ENCODE measurements around the gene SHF. TPM values are rescaled to one million over a fixed set of nuclear protein-coding genes. Genes with fewer than 3 reads are reported as not detected.

Gene SHF
- total and polyA plus RNA-seq, 2 donors (not counting 1 experiment from before 2014, with no cell fraction given) = 1.6 to 15.4 TPM

DNA sequence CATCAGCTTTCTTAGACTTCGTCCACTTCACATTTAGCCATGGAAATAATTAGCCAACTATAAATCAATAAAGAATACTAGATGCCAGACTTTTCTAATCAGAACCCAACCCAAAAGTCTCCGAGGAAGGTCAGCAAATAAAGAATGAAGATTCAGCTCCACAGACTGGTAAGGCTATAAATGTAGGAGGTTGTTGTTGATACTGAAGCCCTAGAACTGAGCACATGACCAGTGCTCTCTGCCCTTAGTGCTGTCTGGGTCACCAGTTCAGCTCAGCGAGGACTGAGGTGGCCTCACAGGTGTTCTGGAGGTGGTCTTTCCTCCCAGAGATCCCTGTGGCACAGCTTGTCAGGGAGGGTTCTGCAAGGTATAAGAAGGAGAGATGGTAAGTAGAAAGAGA, 43.4 kb upstream of the SHF start:
- H3K4me2 ChIP-seq (replicated peaks; ENCODE audit: low read depth, low read length, poor library complexity, severe bottlenecking) = no peak overlapping the region
- ATAC-seq (ENCODE audit: low read depth) (no peak), DNase-seq (no peak)
- 90% methylated on average over 1 of the region's 3 CpGs for WGBS (ENCODE audit: insufficient coverage)
- peaks cover 0 to 23% (median 13%) of the 10 kb centered on the region in 3 donors for H3K9me3 ChIP-seq (ENCODE audit: control extremely low read depth in 1 of 3, control insufficient read depth in 2 of 3, insufficient read depth in 1 of 3, low read length in 2 of 3)
- intact Hi-C loops (cut with micrococcal nuclease) = no loop called here
- no peak overlapping the region for H3K4me3 Mint-ChIP-seq
- ChIA-PET CTCF (interaction anchor here (1.3 to 1.5 kb wide), 2 partner anchors 18 to 26 kb away, joined by 3 read pairs; no protein-coding TSS in a partner anchor), POLR2A (no interaction called here)
- no peak overlapping the region for H2AFZ ChIP-seq (ENCODE audit: insufficient read depth, low read depth, low read length, poor library complexity, severe bottlenecking)
- TF ChIP-seq EZH2 (IDR thresholded peaks at IDR 0.05; ENCODE audit: borderline replicate concordance, insufficient read depth, low read depth, low read length, poor library complexity, severe bottlenecking) = no peak
- TF ChIP-seq, protein P1, sequence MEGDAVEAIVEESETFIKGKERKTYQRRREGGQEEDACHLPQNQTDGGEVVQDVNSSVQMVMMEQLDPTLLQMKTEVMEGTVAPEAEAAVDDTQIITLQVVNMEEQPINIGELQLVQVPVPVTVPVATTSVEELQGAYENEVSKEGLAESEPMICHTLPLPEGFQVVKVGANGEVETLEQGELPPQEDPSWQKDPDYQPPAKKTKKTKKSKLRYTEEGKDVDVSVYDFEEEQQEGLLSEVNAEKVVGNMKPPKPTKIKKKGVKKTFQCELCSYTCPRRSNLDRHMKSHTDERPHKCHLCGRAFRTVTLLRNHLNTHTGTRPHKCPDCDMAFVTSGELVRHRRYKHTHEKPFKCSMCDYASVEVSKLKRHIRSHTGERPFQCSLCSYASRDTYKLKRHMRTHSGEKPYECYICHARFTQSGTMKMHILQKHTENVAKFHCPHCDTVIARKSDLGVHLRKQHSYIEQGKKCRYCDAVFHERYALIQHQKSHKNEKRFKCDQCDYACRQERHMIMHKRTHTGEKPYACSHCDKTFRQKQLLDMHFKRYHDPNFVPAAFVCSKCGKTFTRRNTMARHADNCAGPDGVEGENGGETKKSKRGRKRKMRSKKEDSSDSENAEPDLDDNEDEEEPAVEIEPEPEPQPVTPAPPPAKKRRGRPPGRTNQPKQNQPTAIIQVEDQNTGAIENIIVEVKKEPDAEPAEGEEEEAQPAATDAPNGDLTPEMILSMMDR (IDR thresholded peaks at IDR 0.05) = no peak
- no peak overlapping the region for H3K4me3 ChIP-seq (ENCODE audit: control extremely low read depth in 1 of 5, extremely low read depth in 1 of 5, insufficient read depth in 1 of 5, low read depth in 2 of 5, low read length in 4 of 5)
- H3K36me3 ChIP-seq (replicated peaks in 1 of 2; ENCODE audit: control extremely low read depth in 1 of 2, control insufficient read depth in 1 of 2, extremely low read depth in 1 of 2, insufficient read depth in 2 of 2, low read length in 1 of 2) = no peaks in the 10 kb centered on the region
- H3K27ac ChIP-seq (ENCODE audit: low read length in 2 of 2) = no peak overlapping the region
- no peak overlapping the region for H3K27ac Mint-ChIP-seq
- H3K9ac ChIP-seq (ENCODE audit: low read length) = no peak overlapping the region
- H3K4me1 ChIP-seq (ENCODE audit: control insufficient read depth in 2 of 2, insufficient read depth in 2 of 2, low read length in 2 of 2) = no peaks in the 10 kb centered on the region
- no peaks in the 10 kb centered on the region for H4K20me1 ChIP-seq (ENCODE audit: control insufficient read depth, insufficient read depth, low read length, poor library complexity, severe bottlenecking)
- H3K27me3 ChIP-seq (replicated peaks in 1 of 4; ENCODE audit: control extremely low read depth in 1 of 4, control insufficient read depth in 3 of 4, insufficient read depth in 4 of 4, low read length in 3 of 4) = no peaks in the 10 kb centered on the region
- no peaks in the 10 kb centered on the region for H3K79me2 ChIP-seq (ENCODE audit: control insufficient read depth, insufficient read depth, low read length)
- H3K9me3 Mint-ChIP-seq (ENCODE audit: insufficient read depth) = peaks cover 8% of the 10 kb centered on the region
- peaks cover 16% of the 10 kb centered on the region for H3K27me3 Mint-ChIP-seq
- H3K4me1 Mint-ChIP-seq = no peaks in the 10 kb centered on the region

DNA sequence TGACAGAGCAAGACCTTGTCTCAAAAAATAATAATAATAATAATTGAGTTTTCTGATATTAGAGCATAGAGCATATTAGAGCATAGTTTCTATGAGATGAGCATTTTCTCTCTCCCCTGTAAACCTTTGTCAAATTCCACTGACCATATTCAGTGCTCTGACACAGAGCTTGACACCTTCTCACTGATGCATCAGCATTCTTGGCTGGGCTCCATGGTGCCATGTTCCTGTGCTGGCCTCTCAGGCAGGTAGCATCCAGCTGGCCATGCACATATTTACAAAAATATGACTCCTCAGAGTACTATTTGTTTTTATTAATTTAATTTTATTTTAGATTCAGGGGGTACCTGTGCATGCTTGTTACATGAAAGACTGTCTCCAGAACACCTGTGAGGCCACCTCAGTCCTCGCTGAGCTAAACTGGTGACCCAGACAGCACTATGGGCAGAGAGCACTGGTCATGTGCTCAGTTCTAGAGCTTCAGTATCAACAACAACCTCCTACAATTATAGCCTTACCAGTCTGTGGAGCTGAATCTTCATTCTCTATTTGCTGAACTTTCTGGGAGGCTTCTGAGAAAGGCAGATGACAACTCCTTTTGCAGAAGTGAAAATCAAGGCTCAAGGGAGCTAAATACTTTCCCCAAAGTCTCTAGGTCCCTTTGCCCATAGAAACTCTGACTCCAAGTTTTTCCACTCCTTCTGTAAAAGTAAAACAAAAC, 42.6 kb upstream of the SHF start:
- Histone ChIP-seq H3K27me3 (replicated peaks in 1 of 4; ENCODE audit: control extremely low read depth in 1 of 4, control insufficient read depth in 3 of 4, insufficient read depth in 4 of 4, low read length in 3 of 4) (no peaks in the 10 kb centered on the region), H3K36me3 (replicated peaks in 1 of 2; ENCODE audit: control extremely low read depth in 1 of 2, control insufficient read depth in 1 of 2, extremely low read depth in 1 of 2, insufficient read depth in 2 of 2, low read length in 1 of 2) (no peaks in the 10 kb centered on the region), H3K79me2 (ENCODE audit: control insufficient read depth, insufficient read depth, low read length) (no peaks in the 10 kb centered on the region), H3K4me1 (ENCODE audit: control insufficient read depth in 2 of 2, insufficient read depth in 2 of 2, low read length in 2 of 2) (no peaks in the 10 kb centered on the region), H3K4me2 (replicated peaks; ENCODE audit: low read depth, low read length, poor library complexity, severe bottlenecking) (no peak overlapping the region), H3K27ac (ENCODE audit: low read length in 2 of 2) (no peak overlapping the region), H4K20me1 (ENCODE audit: control insufficient read depth, insufficient read depth, low read length, poor library complexity, severe bottlenecking) (no peaks in the 10 kb centered on the region), H3K4me3 (ENCODE audit: control extremely low read depth in 1 of 5, extremely low read depth in 1 of 5, insufficient read depth in 1 of 5, low read depth in 2 of 5, low read length in 4 of 5) (no peak overlapping the region), H3K9me3 (ENCODE audit: control extremely low read depth in 1 of 3, control insufficient read depth in 2 of 3, insufficient read depth in 1 of 3, low read length in 2 of 3) (peaks cover 0 to 23% (median 13%) of the 10 kb centered on the region in 3 donors), H2AFZ (ENCODE audit: insufficient read depth, low read depth, low read length, poor library complexity, severe bottlenecking) (no peak overlapping the region), H3K9ac (ENCODE audit: low read length) (no peak overlapping the region)
- TF ChIP-seq, protein P1 (IDR thresholded peaks at IDR 0.05) = no peak
- TF ChIP-seq EZH2 (IDR thresholded peaks at IDR 0.05; ENCODE audit: borderline replicate concordance, insufficient read depth, low read depth, low read length, poor library complexity, severe bottlenecking) = no peak
- WGBS (ENCODE audit: insufficient coverage) = 0% methylated on average over 1 of the region's 1 CpG
- Mint-ChIP-seq H3K4me1 (no peaks in the 10 kb centered on the region), H3K9me3 (ENCODE audit: insufficient read depth) (peaks cover 7% of the 10 kb centered on the region), H3K27ac (no peak overlapping the region), H3K4me3 (no peak overlapping the region), H3K27me3 (peaks cover 19% of the 10 kb centered on the region)
- no peak for DNase-seq
- intact Hi-C loops (cut with micrococcal nuclease) = no loop called here
- ATAC-seq (ENCODE audit: low read depth) = no peak
- CTCF ChIA-PET = interaction anchor here (1.3 to 1.5 kb wide), 2 partner anchors 18 to 26 kb away, joined by 3 read pairs; no protein-coding TSS in a partner anchor
- POLR2A ChIA-PET = no interaction called here

Data from B cell (primary cell).